HCT116 (cell line): ENCODE results near the gene GLIPR2. TPM values are rescaled to one million over a fixed set of nuclear protein-coding genes. Genes with fewer than 3 reads are reported as not detected.

ENCODE experiments used
- ATAC-seq: fragments of 200-7000 bp; cut with Tn5 transposase; 2 replicates; pipeline ENCODE4 v1.9.1; 2020; ENCODE audit warnings: mild to moderate bottlenecking, moderate library complexity
- BruUV-seq: library from RNA; stranded (reverse); fragments of 400-500 nt; replicated peaks from 2 replicates; lab custom pipeline; 2021; lab: Mats Ljungman, UMichigan
- CTCF ChIA-PET: fragments of 300-600 bp; sonication (Branson Sonifier 250); formaldehyde crosslinking; loops from one replicate; lab custom pipeline; 2021; ENCODE audit warnings: antibody characterized with exemption; lab: Charles Lee
- POLR2A ChIA-PET: fragments of 300-600, 350-600 bp; sonication (Branson Sonifier 250); formaldehyde crosslinking; loops from one replicate; lab custom pipeline; 2021; ENCODE audit warnings: antibody characterized with exemption; lab: Charles Lee
- RAD21 ChIA-PET, 2 experiments: fragments of 300-600 bp; sonication (Branson Sonifier 250); formaldehyde crosslinking; loops; one replicate each; lab custom pipeline; 2023; ENCODE audit warnings: low total read pairs in 2 of 2; ENCODE audit not compliant: uncharacterized antibody in 2 of 2, unreplicated experiment in 2 of 2, low non-redundant PET in 1 of 2; lab: Charles Lee
- DNase-seq: peaks from one replicate; pipeline ENCODE4 v3.0.0-alpha.2; 2010; ENCODE audit warnings: low read depth, low spot score
- H2AFZ ChIP-seq: fragments of 200-600 bp; shearing (Covaris generic), sonication (generic); 2 replicates; pipeline ENCODE4 v1.6.1; 2017; ENCODE audit warnings: low read depth, mixed run types, mixed read lengths, antibody characterized with exemption, low read length; ENCODE audit not compliant: poor library complexity, severe bottlenecking
- H3K27ac ChIP-seq: 2 replicates; pipeline ENCODE4 v1.5.1; 2012; ENCODE audit warnings: low read depth, low read length
- H3K27me3 ChIP-seq: fragments of 200-600 bp; sonication (generic); 2 replicates; pipeline ENCODE4 v1.6.1; 2016; ENCODE audit warnings: mixed run types, low read length, mixed read lengths; ENCODE audit not compliant: insufficient read depth
- H3K36me3 ChIP-seq, 2 experiments: fragments of 200-500 bp in 1 of 2; fragments of 200-600 bp in 1 of 2; sonication (Bioruptor generic) in 1 of 2; sonication (generic) in 1 of 2; 2 replicates each; pipeline versions ENCODE4 v1.5.1 to v1.6.1; 2014 to 2016; ENCODE audit warnings: low read length in 2 of 2, inconsistent platforms in 1 of 2, mixed read lengths in 1 of 2, mixed run types in 1 of 2; ENCODE audit not compliant: insufficient read depth in 2 of 2, control insufficient read depth in 1 of 2
- H3K4me1 ChIP-seq, 2 experiments: fragments of 200-600 bp in 1 of 2; sonication (generic) in 1 of 2; 2 replicates each; pipeline versions ENCODE4 v1.5.1 to v1.6.1; 2012 to 2017; ENCODE audit warnings: low read length in 2 of 2, inconsistent platforms in 1 of 2, mild to moderate bottlenecking in 1 of 2, mixed read lengths in 1 of 2, mixed run types in 1 of 2, moderate library complexity in 1 of 2; ENCODE audit not compliant: insufficient read depth in 2 of 2, control insufficient read depth in 1 of 2
- H3K4me2 ChIP-seq: fragments of 200-600 bp; sonication (generic); 2 replicates; pipeline ENCODE4 v1.6.1; 2017; ENCODE audit warnings: mixed run types, low read length, mixed read lengths
- H3K4me3 ChIP-seq, 2 experiments: fragments of 200-600 bp in 1 of 2; sonication (generic) in 1 of 2; replicated peaks in 1 of 2; 2 replicates each; pipeline ENCODE4 v1.5.1; 2011 to 2016; ENCODE audit warnings: low read length in 2 of 2, control low read depth in 1 of 2, low read depth in 1 of 2, mild to moderate bottlenecking in 1 of 2, mixed read lengths in 1 of 2, mixed run types in 1 of 2
- H3K79me2 ChIP-seq: fragments of 200-600 bp; sonication (generic); 2 replicates; pipeline ENCODE4 v1.6.1; 2017; ENCODE audit warnings: mild to moderate bottlenecking, mixed run types, low read length, moderate library complexity, mixed read lengths; ENCODE audit not compliant: insufficient read depth
- H3K9ac ChIP-seq: fragments of 200-600 bp; sonication (generic); 2 replicates; pipeline ENCODE4 v1.6.1; 2016; ENCODE audit warnings: low read length, mixed read lengths
- H3K9me2 ChIP-seq: fragments of 200-600 bp; sonication (generic), shearing (Covaris generic); 2 replicates; pipeline ENCODE4 v1.6.1; 2017; ENCODE audit warnings: mixed run types, mild to moderate bottlenecking, moderate library complexity; ENCODE audit not compliant: insufficient read depth
- H3K9me3 ChIP-seq, 2 experiments: fragments of 200-500 bp in 1 of 2; fragments of 200-600 bp in 1 of 2; sonication (Bioruptor generic) in 1 of 2; sonication (generic) in 1 of 2; 2 replicates each; pipeline ENCODE4 v1.6.1; 2014 to 2017; ENCODE audit warnings: low read length in 2 of 2, mixed read lengths in 2 of 2, inconsistent platforms in 1 of 2, low read depth in 1 of 2, mild to moderate bottlenecking in 1 of 2, mixed run types in 1 of 2, moderate library complexity in 1 of 2; ENCODE audit not compliant: control insufficient read depth in 1 of 2, insufficient read depth in 1 of 2
- H4K20me1 ChIP-seq: fragments of 200-600 bp; sonication (generic), shearing (Covaris generic); 2 replicates; pipeline ENCODE4 v1.6.1; 2017; ENCODE audit warnings: mixed run types, mild to moderate bottlenecking, moderate library complexity; ENCODE audit not compliant: insufficient read depth
- CBX3 ChIP-seq: IDR thresholded peaks from 2 replicates; pipeline ENCODE4 v1.6.1; 2012; ENCODE audit warnings: low read depth
- CEBPB ChIP-seq: IDR thresholded peaks from 2 replicates; pipeline ENCODE4 v1.6.1; 2012; ENCODE audit warnings: low read depth
- ELF1 ChIP-seq: IDR thresholded peaks from 2 replicates; pipeline ENCODE4 v1.6.1; 2012; ENCODE audit warnings: low read depth, borderline replicate concordance
- EZH2 ChIP-seq: fragments of 200-600 bp; sonication (generic); IDR thresholded peaks from 2 replicates; pipeline ENCODE4 v1.6.1; 2017; ENCODE audit warnings: antibody characterized with exemption, mixed run types
- FOSL1 ChIP-seq: IDR thresholded peaks from 2 replicates; pipeline ENCODE4 v1.6.1; 2012; ENCODE audit warnings: low read depth
- JUND ChIP-seq: IDR thresholded peaks from 2 replicates; pipeline ENCODE4 v1.6.1; 2012
- POLR2A ChIP-seq: IDR thresholded peaks from 2 replicates; pipeline ENCODE4 v1.7.0; 2011; ENCODE audit warnings: borderline replicate concordance; ENCODE audit not compliant: insufficient read depth, insufficient read length; ENCODE audit errors: extremely low read depth
- POLR2AphosphoS5 ChIP-seq: IDR thresholded peaks from 2 replicates; pipeline ENCODE4 v1.6.1; 2011; ENCODE audit warnings: mild to moderate bottlenecking, low read depth, low read length, moderate library complexity
- RAD21 ChIP-seq: IDR thresholded peaks from 2 replicates; pipeline ENCODE4 v1.6.1; 2012; ENCODE audit warnings: low read depth, mild to moderate bottlenecking
- SIN3A ChIP-seq: IDR thresholded peaks from 2 replicates; pipeline ENCODE4 v1.6.1; 2012; ENCODE audit warnings: low read depth
- SP1 ChIP-seq: IDR thresholded peaks from 2 replicates; pipeline ENCODE4 v1.6.1; 2012; ENCODE audit warnings: low read depth
- ZFX ChIP-seq: fragments of 450-650 bp; IDR thresholded peaks from 2 replicates; pipeline ENCODE4 v1.6.1; 2017
- ZNF274 ChIP-seq: fragments of 200-500 bp; sonication (Bioruptor generic); IDR thresholded peaks from 2 replicates; pipeline ENCODE4 v1.6.1; 2014; ENCODE audit warnings: mild to moderate bottlenecking, low read depth, low read length, inconsistent platforms
- intact Hi-C: fragments of 100-400 bp; cut with micrococcal nuclease; formaldehyde crosslinking; loops from 2 replicates; pipeline ENCODE4 v1.10.0; 2022
- total RNA-seq: library from RNA; stranded (reverse); gene quantifications from one replicate; pipeline ENCODE4 v1.2.1, GENCODE V29; 2021; ENCODE audit not compliant: unreplicated experiment
- TF ChIP-seq, protein P1 (sequence below), 3 experiments: fragments of 200-600 bp in 1 of 3; sonication (generic) in 1 of 3; IDR thresholded peaks in 2 of 3; conservative IDR thresholded peaks in 1 of 3; 2 replicates each; pipeline ENCODE4 v1.5.1; 2012 to 2017; ENCODE audit warnings: low read depth in 2 of 3, low read length in 2 of 3, antibody characterized with exemption in 1 of 3, borderline replicate concordance in 1 of 3, control low read depth in 1 of 3, mild to moderate bottlenecking in 1 of 3, mixed read lengths in 1 of 3, mixed run types in 1 of 3, moderate library complexity in 1 of 3; ENCODE audit not compliant: insufficient read depth in 1 of 3
- TF ChIP-seq, protein P2 (sequence below): IDR thresholded peaks from 2 replicates; pipeline ENCODE4 v1.6.1; 2011; ENCODE audit warnings: mild to moderate bottlenecking, low read length, moderate library complexity; ENCODE audit not compliant: insufficient replicate concordance; ENCODE audit errors: extremely low read depth
- TF ChIP-seq, protein P3 (sequence below): IDR thresholded peaks from 2 replicates; pipeline ENCODE4 v1.6.1; 2012
- TF ChIP-seq, protein P4 (sequence below): IDR thresholded peaks from 2 replicates; pipeline ENCODE4 v1.6.1; 2012; ENCODE audit warnings: low read depth

The GLIPR2 gene
- total RNA-seq, 1 experiment from 2014 or later = 14.5 TPM

- Histone ChIP-seq H3K4me3 (no peak overlapping the region), H3K4me1 (peaks cover 0 to 23% of the 10 kb centered on the region in 2 experiments; a peak in 1 of 4 replicates), H3K9me2 (no peaks in the 10 kb centered on the region), H3K9me3 (no peaks in the 10 kb centered on the region), H3K27ac (no peak overlapping the region), H3K4me2 (no peak overlapping the region), H2AFZ (no peak overlapping the region), H4K20me1 (no peaks in the 10 kb centered on the region)
- ATAC-seq (no peak), DNase-seq (no peak)
- intact Hi-C loops = no loop called here
- TF ChIP-seq, protein P1, sequence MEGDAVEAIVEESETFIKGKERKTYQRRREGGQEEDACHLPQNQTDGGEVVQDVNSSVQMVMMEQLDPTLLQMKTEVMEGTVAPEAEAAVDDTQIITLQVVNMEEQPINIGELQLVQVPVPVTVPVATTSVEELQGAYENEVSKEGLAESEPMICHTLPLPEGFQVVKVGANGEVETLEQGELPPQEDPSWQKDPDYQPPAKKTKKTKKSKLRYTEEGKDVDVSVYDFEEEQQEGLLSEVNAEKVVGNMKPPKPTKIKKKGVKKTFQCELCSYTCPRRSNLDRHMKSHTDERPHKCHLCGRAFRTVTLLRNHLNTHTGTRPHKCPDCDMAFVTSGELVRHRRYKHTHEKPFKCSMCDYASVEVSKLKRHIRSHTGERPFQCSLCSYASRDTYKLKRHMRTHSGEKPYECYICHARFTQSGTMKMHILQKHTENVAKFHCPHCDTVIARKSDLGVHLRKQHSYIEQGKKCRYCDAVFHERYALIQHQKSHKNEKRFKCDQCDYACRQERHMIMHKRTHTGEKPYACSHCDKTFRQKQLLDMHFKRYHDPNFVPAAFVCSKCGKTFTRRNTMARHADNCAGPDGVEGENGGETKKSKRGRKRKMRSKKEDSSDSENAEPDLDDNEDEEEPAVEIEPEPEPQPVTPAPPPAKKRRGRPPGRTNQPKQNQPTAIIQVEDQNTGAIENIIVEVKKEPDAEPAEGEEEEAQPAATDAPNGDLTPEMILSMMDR (IDR thresholded peaks at IDR 0.05 in 2 of 3, conservative IDR thresholded peaks at IDR 0.05 in 1 of 3; ENCODE audit: borderline replicate concordance in 1 of 3, insufficient read depth in 1 of 3, low read depth in 2 of 3, low read length in 2 of 3) = no peak
- TF ChIP-seq SIN3A = no peak
- TF ChIP-seq RAD21 = no peak
- TF ChIP-seq POLR2AphosphoS5 = no peak
- TF ChIP-seq ZFX = no peak
- TF ChIP-seq, protein P2, sequence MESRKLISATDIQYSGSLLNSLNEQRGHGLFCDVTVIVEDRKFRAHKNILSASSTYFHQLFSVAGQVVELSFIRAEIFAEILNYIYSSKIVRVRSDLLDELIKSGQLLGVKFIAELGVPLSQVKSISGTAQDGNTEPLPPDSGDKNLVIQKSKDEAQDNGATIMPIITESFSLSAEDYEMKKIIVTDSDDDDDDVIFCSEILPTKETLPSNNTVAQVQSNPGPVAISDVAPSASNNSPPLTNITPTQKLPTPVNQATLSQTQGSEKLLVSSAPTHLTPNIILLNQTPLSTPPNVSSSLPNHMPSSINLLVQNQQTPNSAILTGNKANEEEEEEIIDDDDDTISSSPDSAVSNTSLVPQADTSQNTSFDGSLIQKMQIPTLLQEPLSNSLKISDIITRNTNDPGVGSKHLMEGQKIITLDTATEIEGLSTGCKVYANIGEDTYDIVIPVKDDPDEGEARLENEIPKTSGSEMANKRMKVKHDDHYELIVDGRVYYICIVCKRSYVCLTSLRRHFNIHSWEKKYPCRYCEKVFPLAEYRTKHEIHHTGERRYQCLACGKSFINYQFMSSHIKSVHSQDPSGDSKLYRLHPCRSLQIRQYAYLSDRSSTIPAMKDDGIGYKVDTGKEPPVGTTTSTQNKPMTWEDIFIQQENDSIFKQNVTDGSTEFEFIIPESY = no peak
- TF ChIP-seq JUND = no peak
- TF ChIP-seq, protein P3, sequence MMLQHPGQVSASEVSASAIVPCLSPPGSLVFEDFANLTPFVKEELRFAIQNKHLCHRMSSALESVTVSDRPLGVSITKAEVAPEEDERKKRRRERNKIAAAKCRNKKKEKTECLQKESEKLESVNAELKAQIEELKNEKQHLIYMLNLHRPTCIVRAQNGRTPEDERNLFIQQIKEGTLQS = no peak
- no peak for TF ChIP-seq POLR2A
- no peak for TF ChIP-seq SP1
- TF ChIP-seq CBX3 = no peak
- no peak for TF ChIP-seq EZH2
- TF ChIP-seq, protein P4, sequence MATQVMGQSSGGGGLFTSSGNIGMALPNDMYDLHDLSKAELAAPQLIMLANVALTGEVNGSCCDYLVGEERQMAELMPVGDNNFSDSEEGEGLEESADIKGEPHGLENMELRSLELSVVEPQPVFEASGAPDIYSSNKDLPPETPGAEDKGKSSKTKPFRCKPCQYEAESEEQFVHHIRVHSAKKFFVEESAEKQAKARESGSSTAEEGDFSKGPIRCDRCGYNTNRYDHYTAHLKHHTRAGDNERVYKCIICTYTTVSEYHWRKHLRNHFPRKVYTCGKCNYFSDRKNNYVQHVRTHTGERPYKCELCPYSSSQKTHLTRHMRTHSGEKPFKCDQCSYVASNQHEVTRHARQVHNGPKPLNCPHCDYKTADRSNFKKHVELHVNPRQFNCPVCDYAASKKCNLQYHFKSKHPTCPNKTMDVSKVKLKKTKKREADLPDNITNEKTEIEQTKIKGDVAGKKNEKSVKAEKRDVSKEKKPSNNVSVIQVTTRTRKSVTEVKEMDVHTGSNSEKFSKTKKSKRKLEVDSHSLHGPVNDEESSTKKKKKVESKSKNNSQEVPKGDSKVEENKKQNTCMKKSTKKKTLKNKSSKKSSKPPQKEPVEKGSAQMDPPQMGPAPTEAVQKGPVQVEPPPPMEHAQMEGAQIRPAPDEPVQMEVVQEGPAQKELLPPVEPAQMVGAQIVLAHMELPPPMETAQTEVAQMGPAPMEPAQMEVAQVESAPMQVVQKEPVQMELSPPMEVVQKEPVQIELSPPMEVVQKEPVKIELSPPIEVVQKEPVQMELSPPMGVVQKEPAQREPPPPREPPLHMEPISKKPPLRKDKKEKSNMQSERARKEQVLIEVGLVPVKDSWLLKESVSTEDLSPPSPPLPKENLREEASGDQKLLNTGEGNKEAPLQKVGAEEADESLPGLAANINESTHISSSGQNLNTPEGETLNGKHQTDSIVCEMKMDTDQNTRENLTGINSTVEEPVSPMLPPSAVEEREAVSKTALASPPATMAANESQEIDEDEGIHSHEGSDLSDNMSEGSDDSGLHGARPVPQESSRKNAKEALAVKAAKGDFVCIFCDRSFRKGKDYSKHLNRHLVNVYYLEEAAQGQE = no peak
- no peak for TF ChIP-seq FOSL1
- no peak for TF ChIP-seq ZNF274
- no peak for TF ChIP-seq CEBPB
- TF ChIP-seq ELF1 = no peak
- TF ChIP-seq, all 23 proteins: peak for 0
- H3K27me3 ChIP-seq = no peaks in the 10 kb centered on the region
- no TSS peak for BruUV-seq
- POLR2A ChIA-PET = interaction anchor here (1.5 kb wide), 1 partner anchor 27 kb away, joined by 7 read pairs; the partner anchor contains the start of gene CLTA
- no peaks in the 10 kb centered on the region for H3K36me3 ChIP-seq
- RAD21 ChIA-PET = no interaction called here
- H3K9ac ChIP-seq = no peak overlapping the region
- no peaks in the 10 kb centered on the region for H3K79me2 ChIP-seq
- CTCF ChIA-PET = no interaction called here
These were observed 26.7 kb downstream of the GLIPR2 start for GRCh38 chr9:36163049-36163785.
